Endodermal cell (in vitro differentiated cells): ENCODE results near the gene LSM4. TPM values are rescaled to one million over a fixed set of nuclear protein-coding genes. Genes with fewer than 3 reads are reported as not detected.

Experiments used
- DNase-seq: peaks from one replicate; pipeline ENCODE4 v3.0.0-alpha.2; 2017
- H3K27ac ChIP-seq: 2 replicates; pipeline ENCODE4 v1.5.1; 2013; ENCODE audit warnings: mild to moderate bottlenecking, low read depth, low read length, moderate library complexity
- H3K27me3 ChIP-seq: 2 replicates; pipeline ENCODE4 v1.6.1; 2013; ENCODE audit warnings: mild to moderate bottlenecking, low read length, moderate library complexity; ENCODE audit not compliant: insufficient read depth, control insufficient read depth, poor library complexity, severe bottlenecking
- H3K36me3 ChIP-seq: 2 replicates; pipeline ENCODE4 v1.7.0; 2013; ENCODE audit warnings: mild to moderate bottlenecking, low read length, moderate library complexity; ENCODE audit not compliant: control insufficient read depth, insufficient read depth
- H3K4me1 ChIP-seq: one replicate; pipeline ENCODE4 v1.7.0; 2013; ENCODE audit warnings: low read length; ENCODE audit not compliant: control insufficient read depth, insufficient read depth
- H3K4me3 ChIP-seq: 2 replicates; pipeline ENCODE4 v1.5.1; 2013; ENCODE audit warnings: mild to moderate bottlenecking, low read length, moderate library complexity
- H3K9ac ChIP-seq: 2 replicates; pipeline ENCODE4 v1.6.1; 2013; ENCODE audit warnings: mild to moderate bottlenecking, low read length, moderate library complexity; ENCODE audit not compliant: poor library complexity, severe bottlenecking; ENCODE audit errors: extremely low read depth
- H3K9me3 ChIP-seq: 2 replicates; pipeline ENCODE4 v1.6.1; 2013; ENCODE audit warnings: mild to moderate bottlenecking, low read length, moderate library complexity; ENCODE audit not compliant: control insufficient read depth
- H3K27ac Mint-ChIP-seq: 2 replicates; pipeline ENCODE4 v1.8.0; 2020; ENCODE audit warnings: mixed read lengths
- H3K27me3 Mint-ChIP-seq: 2 replicates; pipeline ENCODE4 v1.8.0; 2021; ENCODE audit warnings: mild to moderate bottlenecking, mixed read lengths; ENCODE audit not compliant: insufficient read depth
- H3K36me3 Mint-ChIP-seq: 2 replicates; pipeline ENCODE4 v1.8.0; 2020; ENCODE audit warnings: low read depth, mixed read lengths
- H3K4me1 Mint-ChIP-seq: 2 replicates; pipeline ENCODE4 v1.8.0; 2020; ENCODE audit warnings: mixed read lengths
- H3K4me3 Mint-ChIP-seq: 2 replicates; pipeline ENCODE4 v1.8.0; 2020; ENCODE audit warnings: mild to moderate bottlenecking, moderate library complexity, mixed read lengths
- H3K9me3 Mint-ChIP-seq: 2 replicates; pipeline ENCODE4 v1.8.0; 2020; ENCODE audit warnings: mild to moderate bottlenecking, mixed read lengths
- CTCF ChIP-seq: fragments of 200-600 bp; sonication (generic); conservative IDR thresholded peaks from 2 replicates; pipeline ENCODE4 v1.5.0; 2021; ENCODE audit warnings: antibody characterized with exemption, mild to moderate bottlenecking
- WGBS, 2 experiments: methylation state at CpG; one replicate each; pipeline versions ENCODE4 v1.1.5 to v1.1.7; 2013; ENCODE audit warnings: missing lambda C conversion rate in 2 of 2, mixed read lengths in 1 of 2; ENCODE audit not compliant: insufficient coverage in 1 of 2, insufficient read length in 1 of 2; 5-methylcytosine and 5-hydroxymethylcytosine counted together
- total RNA-seq, 2 donors: library from RNA; stranded (reverse); fragmentation: NEBNext Ultra II Directional in 1 of 2; extraction: Animal tissue kit (Norgen Biotek cat#: 25700) in 1 of 2; gene quantifications; 2 replicates in 1 of 2; 3 replicates in 1 of 2; pipeline ENCODE4 v1.2.1, GENCODE V29; 2021

LSM4 gene
- total RNA-seq, 2 donors from 2014 or later = 252 to 276 TPM

GRCh38 chr19:18319591-18320135, 3.2 kb downstream of the LSM4 start:
- Mint-ChIP-seq H3K4me1 (peaks cover 28% of the 10 kb centered on the region), H3K36me3 (peaks cover 25% of the 10 kb centered on the region), H3K27ac (no peak overlapping the region), H3K4me3 (no peak overlapping the region), H3K27me3 (no peaks in the 10 kb centered on the region), H3K9me3 (no peaks in the 10 kb centered on the region)
- H3K36me3 ChIP-seq = peaks cover 20% of the 10 kb centered on the region
- TF ChIP-seq CTCF = no peak
- no peaks in the 10 kb centered on the region for H3K9me3 ChIP-seq
- no peak overlapping the region for H3K4me3 ChIP-seq
- H3K4me1 ChIP-seq = peaks cover 4% of the 10 kb centered on the region
- H3K27me3 ChIP-seq = no peaks in the 10 kb centered on the region
- H3K9ac ChIP-seq = no peak overlapping the region
- DNase-seq = no peak
- WGBS, 2 experiments = 92 to 98% methylated on average over 5 to 7 of the region's 7 CpGs
- no peak overlapping the region for H3K27ac ChIP-seq

DNA sequence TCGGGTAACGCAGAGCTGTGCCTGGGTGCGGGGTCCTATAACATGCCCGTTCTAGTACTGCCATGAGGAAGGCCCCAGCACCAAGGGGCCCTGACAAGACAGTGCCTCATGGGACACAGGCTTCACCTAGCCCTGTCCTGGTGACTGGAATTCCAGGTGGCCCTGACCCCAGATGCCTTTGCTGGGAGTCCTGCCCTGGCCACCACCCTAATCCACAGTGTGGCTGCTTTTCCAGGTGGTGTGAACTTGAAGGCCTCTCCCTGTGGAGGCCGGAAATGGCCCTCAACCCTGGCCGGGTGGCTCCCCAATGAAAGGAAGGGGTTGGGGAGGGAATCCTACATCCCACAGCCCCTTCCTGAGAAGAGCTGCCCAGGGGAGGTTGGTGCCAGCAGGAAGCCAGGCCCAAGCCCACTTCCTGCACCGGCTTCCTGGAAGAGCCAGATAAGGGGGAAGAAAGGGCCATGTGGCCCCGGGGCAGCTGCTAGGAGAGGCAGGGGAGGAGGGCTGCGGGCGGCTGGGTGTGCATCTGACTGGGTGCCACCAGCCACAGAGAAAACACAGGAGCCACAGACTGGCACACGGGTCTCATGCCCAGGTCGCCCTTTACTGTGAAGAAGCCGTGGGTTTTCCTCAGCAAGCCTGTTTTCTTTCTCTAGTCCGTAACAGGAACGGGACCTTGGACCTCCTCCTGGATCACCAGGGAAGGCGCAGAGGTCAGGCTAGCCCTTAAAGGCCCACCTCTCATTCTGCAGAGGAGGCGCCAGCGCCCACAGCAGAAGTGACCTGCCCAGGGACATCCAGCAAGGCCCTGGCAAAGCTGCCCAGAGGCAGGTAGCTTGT, 4.7 kb downstream of the LSM4 start:
- Histone ChIP-seq H3K36me3 (peaks cover 35% of the 10 kb centered on the region), H3K9me3 (no peaks in the 10 kb centered on the region), H3K9ac (no peak overlapping the region), H3K4me1 (peaks cover 4% of the 10 kb centered on the region), H3K27me3 (no peaks in the 10 kb centered on the region), H3K4me3 (no peak overlapping the region), H3K27ac (no peak overlapping the region)
- DNase-seq = no peak
- Mint-ChIP-seq H3K9me3 (no peaks in the 10 kb centered on the region), H3K4me3 (no peak overlapping the region), H3K27ac (peak overlapping the region; percentile 70), H3K27me3 (no peaks in the 10 kb centered on the region), H3K36me3 (peaks cover 38% of the 10 kb centered on the region), H3K4me1 (peaks cover 23% of the 10 kb centered on the region)
- no peak for TF ChIP-seq CTCF
- WGBS, 2 experiments = 92 to 98% methylated on average over 14 to 18 of the region's 18 CpGs

DNA sequence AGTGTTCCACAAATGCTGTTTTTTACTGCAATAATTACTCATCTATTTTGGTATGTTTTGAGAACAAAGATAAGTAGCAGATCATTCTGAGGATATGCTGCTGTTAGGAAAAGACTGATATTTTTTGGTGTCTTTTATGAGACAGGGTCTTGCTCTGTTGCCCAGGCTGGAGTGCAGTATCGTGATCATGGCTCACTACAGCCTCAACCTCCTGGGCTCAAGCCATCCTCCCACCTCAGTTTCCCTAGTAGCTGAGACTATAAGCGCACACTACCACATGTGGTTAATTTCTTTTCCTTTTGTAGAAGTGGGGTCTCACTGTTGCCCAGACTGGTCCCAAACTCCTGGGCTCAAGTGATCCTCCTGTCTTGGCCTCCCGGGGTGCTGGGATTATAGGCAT, 9.5 kb downstream of the LSM4 start:
- H3K36me3 Mint-ChIP-seq = peaks cover 43% of the 10 kb centered on the region
- H3K27me3 Mint-ChIP-seq = no peaks in the 10 kb centered on the region
- H3K36me3 ChIP-seq = peaks cover 52% of the 10 kb centered on the region
- H3K4me1 Mint-ChIP-seq = peaks cover 11% of the 10 kb centered on the region
- no peaks in the 10 kb centered on the region for H3K27me3 ChIP-seq
- no peaks in the 10 kb centered on the region for H3K4me1 ChIP-seq
- H3K9ac ChIP-seq = no peak overlapping the region
- no peak for DNase-seq
- no peak overlapping the region for H3K4me3 ChIP-seq
- H3K27ac Mint-ChIP-seq = no peak overlapping the region
- H3K4me3 Mint-ChIP-seq = no peak overlapping the region
- H3K9me3 Mint-ChIP-seq = no peaks in the 10 kb centered on the region
- no peak overlapping the region for H3K27ac ChIP-seq
- no peak for TF ChIP-seq CTCF
- WGBS, 2 experiments = 90 to 91% methylated on average over 3 of the region's 3 CpGs
- no peaks in the 10 kb centered on the region for H3K9me3 ChIP-seq
